ENCODE measurements around the gene ATP5F1E. TPM values are rescaled to one million over a fixed set of nuclear protein-coding genes. Genes with fewer than 3 reads are reported as not detected.
"Not testable (repeated sequence)": the region's sequence is repeated elsewhere in the genome, so short reads cannot be mapped to it uniquely, and the experiment has no call there.

Gene ATP5F1E
- total RNA-seq, 1 donor from 2014 or later = 81.8 TPM

GRCh38 chr20:58985656-58986055, 46.5 kb downstream of the ATP5F1E start:
- Mint-ChIP-seq H3K4me3 (no peak overlapping the region), H3K36me3 (peaks cover 50% of the 10 kb centered on the region), H3K27ac (no peak overlapping the region), H3K9me3 (no peaks in the 10 kb centered on the region), H3K27me3 (no peaks in the 10 kb centered on the region), H3K4me1 (ENCODE audit: unreplicated experiment) (peaks cover 35% of the 10 kb centered on the region)
- DNase-seq (ENCODE audit: extremely low spot score, unreplicated experiment) = no peak
- no peak for TF ChIP-seq CTCF (conservative IDR thresholded peaks at IDR 0.05)

DNA sequence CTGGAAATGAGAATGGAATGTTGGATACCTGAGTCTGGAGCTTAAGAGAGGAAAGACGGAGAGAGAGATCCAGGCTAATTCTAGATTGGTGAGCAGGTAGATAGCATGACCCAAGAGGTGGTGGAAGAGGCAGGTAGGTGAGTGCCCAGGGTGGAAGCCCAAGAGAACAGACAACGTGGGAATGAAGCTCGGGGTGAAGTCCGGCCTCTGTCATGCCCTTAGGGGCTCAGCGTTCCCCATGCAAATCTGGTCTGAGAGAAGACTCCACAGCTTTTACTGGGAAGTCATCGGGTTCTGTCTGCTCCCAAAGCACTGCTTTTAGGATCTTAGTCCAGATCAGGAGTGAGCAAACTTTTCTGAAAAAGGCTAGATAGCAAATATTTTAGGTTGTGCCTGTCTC, 47.4 kb downstream of the ATP5F1E start:
- Mint-ChIP-seq H3K36me3 (peaks cover 47% of the 10 kb centered on the region), H3K27ac (no peak overlapping the region), H3K4me3 (no peak overlapping the region), H3K27me3 (no peaks in the 10 kb centered on the region), H3K9me3 (no peaks in the 10 kb centered on the region), H3K4me1 (ENCODE audit: unreplicated experiment) (peaks cover 35% of the 10 kb centered on the region)
- DNase-seq (ENCODE audit: extremely low spot score, unreplicated experiment) = peak; percentile 40
- TF ChIP-seq CTCF (conservative IDR thresholded peaks at IDR 0.05) = no peak

- not testable (repeated sequence) for H3K27me3 Mint-ChIP-seq, H3K9me3 Mint-ChIP-seq, H3K4me3 Mint-ChIP-seq, H3K27ac Mint-ChIP-seq
- H3K36me3 Mint-ChIP-seq = peaks cover 38% of the 10 kb centered on the region
- DNase-seq (ENCODE audit: extremely low spot score, unreplicated experiment) = peak; percentile 20
- H3K4me1 Mint-ChIP-seq (ENCODE audit: unreplicated experiment) = peaks cover 35% of the 10 kb centered on the region
Measured at GRCh38 chr20:58983115-58983468, 49.0 kb downstream of the ATP5F1E start.

DNA sequence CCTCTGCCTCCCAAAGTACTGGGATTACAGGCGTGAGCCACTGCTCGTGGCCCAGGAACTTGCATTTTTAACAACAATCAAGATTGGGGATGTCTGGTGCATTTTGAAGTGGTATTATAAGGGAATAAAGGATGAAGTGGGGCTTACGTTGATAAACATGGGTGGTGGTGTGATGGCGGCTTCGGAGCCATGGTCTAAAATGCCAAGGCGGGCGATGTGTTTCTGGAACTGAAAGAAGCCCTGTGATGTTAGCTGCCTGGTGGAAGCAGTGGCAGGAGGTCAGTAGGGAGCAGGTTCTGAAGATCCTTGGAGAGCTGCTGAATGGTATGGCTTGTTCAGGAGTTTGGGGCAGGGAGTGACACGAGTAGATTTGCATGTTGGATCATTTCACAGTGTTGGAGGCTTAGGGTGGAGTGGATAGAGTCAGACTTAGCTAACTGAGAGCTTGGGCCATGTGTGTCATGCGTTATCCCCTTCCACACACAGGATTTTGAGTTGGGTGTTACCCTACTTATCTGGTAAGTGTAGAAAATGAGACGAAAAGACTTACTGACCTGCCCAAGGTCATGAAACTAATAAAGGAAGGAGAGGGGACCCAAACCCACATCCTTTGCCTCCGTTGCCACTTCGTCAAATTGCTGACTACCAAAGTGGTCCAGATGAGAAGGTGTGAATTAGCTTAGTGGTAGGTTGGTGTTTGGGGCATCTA, 49.6 kb downstream of the ATP5F1E start:
- peaks cover 35% of the 10 kb centered on the region for H3K4me1 Mint-ChIP-seq (ENCODE audit: unreplicated experiment)
- TF ChIP-seq CTCF (conservative IDR thresholded peaks at IDR 0.05) = no peak
- H3K36me3 Mint-ChIP-seq = peaks cover 32% of the 10 kb centered on the region
- H3K9me3 Mint-ChIP-seq = peaks cover 5% of the 10 kb centered on the region
- no peaks in the 10 kb centered on the region for H3K27me3 Mint-ChIP-seq
- peak overlapping the region; percentile 94 for H3K4me3 Mint-ChIP-seq
- peak; percentile 47 for DNase-seq (ENCODE audit: extremely low spot score, unreplicated experiment)
- peak overlapping the region; percentile 39 for H3K27ac Mint-ChIP-seq

DNA sequence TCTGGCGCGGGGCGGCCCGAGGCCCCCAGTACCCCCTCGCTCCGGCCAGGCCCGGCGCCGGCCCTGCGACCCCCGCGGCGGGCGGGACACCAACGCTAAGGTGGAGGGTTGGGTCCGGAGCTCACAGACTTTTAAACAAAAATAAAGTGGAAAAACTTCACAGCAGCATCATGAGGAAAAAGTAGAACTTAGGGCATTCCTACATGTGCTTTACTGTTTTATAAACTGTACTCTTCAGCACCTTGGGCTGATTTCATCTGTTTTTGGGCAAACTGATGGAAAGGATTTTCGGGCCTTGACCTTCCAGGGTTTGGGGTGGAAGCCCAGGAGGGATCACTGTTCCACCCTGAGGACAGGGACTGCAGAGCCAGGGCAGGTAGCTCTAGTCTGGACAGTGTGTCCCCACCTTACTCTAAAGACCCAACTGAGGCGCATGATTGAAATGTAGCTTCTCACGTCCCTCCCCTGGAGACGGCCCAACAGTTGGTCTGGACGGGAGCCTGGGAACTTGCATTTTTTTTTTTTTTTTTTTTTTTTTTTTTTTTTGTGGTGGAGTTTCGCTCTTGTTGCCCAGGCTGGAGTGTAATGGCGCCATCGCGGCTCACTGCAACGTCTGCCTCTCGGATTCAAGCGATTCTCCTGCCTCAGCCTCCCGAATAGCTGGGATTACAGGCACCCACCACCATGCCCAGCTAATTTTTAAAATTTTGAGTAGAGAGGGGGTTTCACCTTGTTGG, 50.3 kb downstream of the ATP5F1E start:
- Mint-ChIP-seq H3K27me3 (no peaks in the 10 kb centered on the region), H3K4me3 (peak overlapping the region; percentile 94), H3K36me3 (peaks cover 26% of the 10 kb centered on the region), H3K9me3 (peaks cover 5% of the 10 kb centered on the region), H3K27ac (peak overlapping the region; percentile 85), H3K4me1 (ENCODE audit: unreplicated experiment) (peaks cover 32% of the 10 kb centered on the region)
- TF ChIP-seq CTCF (conservative IDR thresholded peaks at IDR 0.05) = no peak
- peak; percentile 42 for DNase-seq (ENCODE audit: extremely low spot score, unreplicated experiment)

All from type B pancreatic cell (in vitro differentiated cells).